Astrocyte (in vitro differentiated cells and primary cell): ENCODE measurements around the gene ING3. TPM values are rescaled to one million over a fixed set of nuclear protein-coding genes. Genes with fewer than 3 reads are reported as not detected.
A peak's percentile ranks its signal among the peaks of the same experiment; 100 is the strongest.

ENCODE experiments used
- DNase-seq: peaks from one replicate; pipeline ENCODE4 v3.0.0-alpha.2; 2010; ENCODE audit warnings: low read depth
- FAIRE-seq: peaks from 2 replicates; lab custom pipeline; 2011; peaks lifted over from hg19 to GRCh38; lab: Jason Lieb, UNC
- H2AFZ ChIP-seq: 2 replicates; pipeline ENCODE4 v1.6.0; 2012; ENCODE audit warnings: low read depth, low read length, inconsistent platforms
- H3K27ac ChIP-seq: 2 replicates; pipeline ENCODE4 v1.5.1; 2011; ENCODE audit warnings: low read depth, low read length, inconsistent platforms
- H3K27me3 ChIP-seq: 2 replicates; pipeline ENCODE4 v1.6.0; 2011; ENCODE audit warnings: low read length, inconsistent platforms; ENCODE audit not compliant: insufficient read depth
- H3K36me3 ChIP-seq: 2 replicates; pipeline ENCODE4 v1.5.1; 2011; ENCODE audit warnings: low read length, inconsistent platforms; ENCODE audit not compliant: insufficient read depth
- H3K4me1 ChIP-seq: 2 replicates; pipeline ENCODE4 v1.5.1; 2011; ENCODE audit warnings: low read length, inconsistent platforms; ENCODE audit not compliant: insufficient read depth
- H3K4me2 ChIP-seq: 2 replicates; pipeline ENCODE4 v1.6.0; 2012; ENCODE audit warnings: low read length, inconsistent platforms
- H3K4me3 ChIP-seq: 2 replicates; pipeline ENCODE4 v1.5.1; 2011; ENCODE audit warnings: low read depth, mild to moderate bottlenecking, low read length, inconsistent platforms; ENCODE audit not compliant: insufficient read depth
- H3K79me2 ChIP-seq: 2 replicates; pipeline ENCODE4 v1.6.0; 2012; ENCODE audit warnings: mild to moderate bottlenecking, low read length, inconsistent platforms; ENCODE audit not compliant: insufficient read depth
- H3K9ac ChIP-seq: 2 replicates; pipeline ENCODE4 v1.6.0; 2012; ENCODE audit warnings: mild to moderate bottlenecking, low read length, inconsistent platforms
- H3K9me3 ChIP-seq: 2 replicates; pipeline ENCODE4 v1.5.1; 2012; ENCODE audit warnings: low read depth, mild to moderate bottlenecking, low read length, inconsistent platforms; ENCODE audit not compliant: insufficient read depth
- H4K20me1 ChIP-seq: 2 replicates; pipeline ENCODE4 v1.6.0; 2012; ENCODE audit warnings: low read length, inconsistent platforms; ENCODE audit not compliant: insufficient read depth
- H3K27ac Mint-ChIP-seq: one replicate; pipeline ENCODE4 v1.8.0; 2021; ENCODE audit warnings: mild to moderate bottlenecking, mixed read lengths; ENCODE audit not compliant: unreplicated experiment
- H3K27me3 Mint-ChIP-seq: one replicate; pipeline ENCODE4 v1.8.0; 2021; ENCODE audit warnings: low read depth, mixed read lengths; ENCODE audit not compliant: unreplicated experiment
- H3K36me3 Mint-ChIP-seq: one replicate; pipeline ENCODE4 v1.8.0; 2021; ENCODE audit warnings: low read depth, mixed read lengths; ENCODE audit not compliant: unreplicated experiment
- H3K4me1 Mint-ChIP-seq: one replicate; pipeline ENCODE4 v1.8.0; 2021; ENCODE audit warnings: low read depth, mixed read lengths; ENCODE audit not compliant: unreplicated experiment
- H3K4me3 Mint-ChIP-seq: one replicate; pipeline ENCODE4 v1.8.0; 2021; ENCODE audit warnings: mild to moderate bottlenecking, moderate library complexity, mixed read lengths; ENCODE audit not compliant: unreplicated experiment
- H3K9me3 Mint-ChIP-seq: one replicate; pipeline ENCODE4 v1.8.0; 2021; ENCODE audit warnings: mild to moderate bottlenecking, mixed read lengths; ENCODE audit not compliant: unreplicated experiment
- EZH2 ChIP-seq: IDR thresholded peaks from 2 replicates; pipeline ENCODE4 v1.6.1; 2012; ENCODE audit warnings: mild to moderate bottlenecking, low read length, inconsistent platforms; ENCODE audit not compliant: insufficient read depth
- total RNA-seq: library from RNA; stranded (reverse); gene quantifications from 2 replicates; pipeline ENCODE4 v1.2.1, GENCODE V29; 2021
- TF ChIP-seq, protein P1 (sequence below): IDR thresholded peaks from 2 replicates; pipeline ENCODE4 v1.5.1; 2011; ENCODE audit warnings: low read depth, mild to moderate bottlenecking, inconsistent platforms, low read length, moderate library complexity; ENCODE audit not compliant: insufficient read depth

Gene ING3
- total RNA-seq, 1 donor from 2014 or later: 8.6 TPM

- H3K4me1 Mint-ChIP-seq: peaks cover 29% of the 10 kb centered on the region
These were observed 41.0 kb downstream of the ING3 start for GRCh38 chr7:120991581-120991980.

GRCh38 chr7:120992272-120992964 is 41.8 kb downstream of the ING3 start:
- Mint-ChIP-seq H3K4me3 (no peak overlapping the region), H3K9me3 (no peaks in the 10 kb centered on the region), H3K36me3 (no peaks in the 10 kb centered on the region), H3K27me3 (no peaks in the 10 kb centered on the region), H3K27ac (no peak overlapping the region), H3K4me1 (peaks cover 34% of the 10 kb centered on the region)
- Histone ChIP-seq H3K4me2 (peak overlapping the region; percentile 87), H3K9me3 (no peaks in the 10 kb centered on the region), H3K79me2 (peaks cover 4% of the 10 kb centered on the region), H3K4me1 (peaks cover 20% of the 10 kb centered on the region), H3K27me3 (no peaks in the 10 kb centered on the region), H3K27ac (peak overlapping the region; percentile 69), H4K20me1 (no peaks in the 10 kb centered on the region), H3K36me3 (no peaks in the 10 kb centered on the region), H3K9ac (peak overlapping the region; percentile 71), H3K4me3 (no peak overlapping the region), H2AFZ (no peak overlapping the region)
- FAIRE-seq (no peak), DNase-seq (no peak)
- TF ChIP-seq EZH2: no peak
- TF ChIP-seq, protein P1, sequence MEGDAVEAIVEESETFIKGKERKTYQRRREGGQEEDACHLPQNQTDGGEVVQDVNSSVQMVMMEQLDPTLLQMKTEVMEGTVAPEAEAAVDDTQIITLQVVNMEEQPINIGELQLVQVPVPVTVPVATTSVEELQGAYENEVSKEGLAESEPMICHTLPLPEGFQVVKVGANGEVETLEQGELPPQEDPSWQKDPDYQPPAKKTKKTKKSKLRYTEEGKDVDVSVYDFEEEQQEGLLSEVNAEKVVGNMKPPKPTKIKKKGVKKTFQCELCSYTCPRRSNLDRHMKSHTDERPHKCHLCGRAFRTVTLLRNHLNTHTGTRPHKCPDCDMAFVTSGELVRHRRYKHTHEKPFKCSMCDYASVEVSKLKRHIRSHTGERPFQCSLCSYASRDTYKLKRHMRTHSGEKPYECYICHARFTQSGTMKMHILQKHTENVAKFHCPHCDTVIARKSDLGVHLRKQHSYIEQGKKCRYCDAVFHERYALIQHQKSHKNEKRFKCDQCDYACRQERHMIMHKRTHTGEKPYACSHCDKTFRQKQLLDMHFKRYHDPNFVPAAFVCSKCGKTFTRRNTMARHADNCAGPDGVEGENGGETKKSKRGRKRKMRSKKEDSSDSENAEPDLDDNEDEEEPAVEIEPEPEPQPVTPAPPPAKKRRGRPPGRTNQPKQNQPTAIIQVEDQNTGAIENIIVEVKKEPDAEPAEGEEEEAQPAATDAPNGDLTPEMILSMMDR: no peak

More at GRCh38 chr7:120991581-120991980, 41.0 kb downstream of the ING3 start:
- Histone ChIP-seq H3K79me2 (peaks cover 4% of the 10 kb centered on the region), H3K4me1 (peaks cover 20% of the 10 kb centered on the region), H3K9ac (peak overlapping the region; percentile 71), H3K36me3 (no peaks in the 10 kb centered on the region), H3K9me3 (no peaks in the 10 kb centered on the region), H3K27ac (peak overlapping the region; percentile 69), H2AFZ (no peak overlapping the region), H3K27me3 (no peaks in the 10 kb centered on the region), H3K4me2 (peak overlapping the region; percentile 87), H3K4me3 (peak overlapping the region; percentile 43), H4K20me1 (no peaks in the 10 kb centered on the region)
- H3K36me3 Mint-ChIP-seq: no peaks in the 10 kb centered on the region
- FAIRE-seq (no peak), DNase-seq (peak; percentile 79)
- peak overlapping the region; percentile 88 for H3K27ac Mint-ChIP-seq
- H3K4me3 Mint-ChIP-seq: peak overlapping the region; percentile 77
- TF ChIP-seq, protein P1: no peak
- H3K9me3 Mint-ChIP-seq: no peaks in the 10 kb centered on the region
- no peaks in the 10 kb centered on the region for H3K27me3 Mint-ChIP-seq

GRCh38 chr7:120992965-120993494 is 42.5 kb downstream of the ING3 start:
- peaks cover 4% of the 10 kb centered on the region for H3K79me2 ChIP-seq
- no peaks in the 10 kb centered on the region for H3K27me3 Mint-ChIP-seq
- H3K27ac ChIP-seq: no peak overlapping the region
- peak overlapping the region; percentile 87 for H3K4me2 ChIP-seq
- H3K27ac Mint-ChIP-seq: no peak overlapping the region
- no peaks in the 10 kb centered on the region for H3K36me3 ChIP-seq
- no peaks in the 10 kb centered on the region for H3K36me3 Mint-ChIP-seq
- H3K4me3 ChIP-seq: no peak overlapping the region
- H3K9ac ChIP-seq: no peak overlapping the region
- H3K4me1 Mint-ChIP-seq: peaks cover 30% of the 10 kb centered on the region
- peaks cover 17% of the 10 kb centered on the region for H3K4me1 ChIP-seq
- H3K9me3 ChIP-seq: no peaks in the 10 kb centered on the region
- no peaks in the 10 kb centered on the region for H3K9me3 Mint-ChIP-seq
- no peak for FAIRE-seq
- H2AFZ ChIP-seq: no peak overlapping the region
- no peak for DNase-seq
- H3K27me3 ChIP-seq: no peaks in the 10 kb centered on the region
- no peak for TF ChIP-seq EZH2
- TF ChIP-seq, protein P1: no peak
- no peaks in the 10 kb centered on the region for H4K20me1 ChIP-seq
- H3K4me3 Mint-ChIP-seq: no peak overlapping the region
